22Rv1 (cell line): Measurements from ENCODE around the gene VEGFB.

Experiments used
- H3K27ac ChIP-seq: fragments of 450-650 bp; 2 replicates; pipeline ENCODE4 v1.5.1; 2017
- CTCF ChIP-seq: fragments of 450-650 bp; IDR thresholded peaks from 2 replicates; pipeline ENCODE4 v1.5.1; 2017; ENCODE audit warnings: mild to moderate bottlenecking
- ZFX ChIP-seq: fragments of 450-650 bp; IDR thresholded peaks from 2 replicates; pipeline ENCODE4 v1.6.1; 2017; ENCODE audit warnings: antibody characterized with exemption, borderline replicate concordance

Gene VEGFB

GRCh38 chr11:64229090-64229743 lies 5.2 kb upstream of the VEGFB start:
- H3K27ac ChIP-seq = peak overlapping the region; percentile 73
- TF ChIP-seq ZFX = no peak

- no peak for TF ChIP-seq CTCF
- no peak for TF ChIP-seq ZFX
- H3K27ac ChIP-seq = peak overlapping the region; percentile 73
These were observed 4.6 kb upstream of the VEGFB start for GRCh38 chr11:64229744-64230170.

- TF ChIP-seq ZFX (no peak), CTCF (no peak)
- peak within 1 kb of the TSS; percentile 73 for H3K27ac ChIP-seq
These were observed 4.0 kb upstream of the VEGFB start, which contains the start of gene DNAJC4 for GRCh38 chr11:64230171-64230984. DNAJC4 (plus strand) TSS chr11:64230548; CDS start chr11:64230855, 307 bp downstream.

GRCh38 chr11:64230985-64231365 lies 3.4 kb upstream of the VEGFB start:
- no peak for TF ChIP-seq CTCF
- TF ChIP-seq ZFX = no peak

GRCh38 chr11:64231546-64231945 lies 2.8 kb upstream of the VEGFB start:
- no peak for TF ChIP-seq ZFX
- no peak for TF ChIP-seq CTCF
- H3K27ac ChIP-seq = no peak overlapping the region

More at GRCh38 chr11:64230985-64231365, 3.4 kb upstream of the VEGFB start:
- H3K27ac ChIP-seq = peak overlapping the region; percentile 73

- no peak overlapping the region for H3K27ac ChIP-seq
These were observed 2.0 kb upstream of the VEGFB start for GRCh38 chr11:64232182-64232966.

More at GRCh38 chr11:64232182-64232966, 2.0 kb upstream of the VEGFB start:
- TF ChIP-seq CTCF = no peak
- TF ChIP-seq ZFX = no peak
